ENCODE results near the gene CLEC4G.

CLEC4G gene

GRCh38 chr19:7690779-7691258, 41.1 kb downstream of the CLEC4G start:
- no peak for TF ChIP-seq EZH2phosphoT487 (IDR thresholded peaks at IDR 0.05; ENCODE audit: low read depth)
- TF ChIP-seq, protein P1, sequence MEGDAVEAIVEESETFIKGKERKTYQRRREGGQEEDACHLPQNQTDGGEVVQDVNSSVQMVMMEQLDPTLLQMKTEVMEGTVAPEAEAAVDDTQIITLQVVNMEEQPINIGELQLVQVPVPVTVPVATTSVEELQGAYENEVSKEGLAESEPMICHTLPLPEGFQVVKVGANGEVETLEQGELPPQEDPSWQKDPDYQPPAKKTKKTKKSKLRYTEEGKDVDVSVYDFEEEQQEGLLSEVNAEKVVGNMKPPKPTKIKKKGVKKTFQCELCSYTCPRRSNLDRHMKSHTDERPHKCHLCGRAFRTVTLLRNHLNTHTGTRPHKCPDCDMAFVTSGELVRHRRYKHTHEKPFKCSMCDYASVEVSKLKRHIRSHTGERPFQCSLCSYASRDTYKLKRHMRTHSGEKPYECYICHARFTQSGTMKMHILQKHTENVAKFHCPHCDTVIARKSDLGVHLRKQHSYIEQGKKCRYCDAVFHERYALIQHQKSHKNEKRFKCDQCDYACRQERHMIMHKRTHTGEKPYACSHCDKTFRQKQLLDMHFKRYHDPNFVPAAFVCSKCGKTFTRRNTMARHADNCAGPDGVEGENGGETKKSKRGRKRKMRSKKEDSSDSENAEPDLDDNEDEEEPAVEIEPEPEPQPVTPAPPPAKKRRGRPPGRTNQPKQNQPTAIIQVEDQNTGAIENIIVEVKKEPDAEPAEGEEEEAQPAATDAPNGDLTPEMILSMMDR (IDR thresholded peaks at IDR 0.05; ENCODE audit: low read depth, low read length): no peak
- H3K27me3 ChIP-seq (ENCODE audit: low read depth, low read length): peaks cover 15% of the 10 kb centered on the region; the same call in 1 of the 2 replicates

GRCh38 chr19:7689165-7689564, 42.7 kb downstream of the CLEC4G start:
- no peaks in the 10 kb centered on the region for H3K9me3 ChIP-seq (ENCODE audit: insufficient read depth, low read length)
- no peak overlapping the region for H3K9ac ChIP-seq (ENCODE audit: low read length)
- H3K36me3 ChIP-seq (replicated peaks; ENCODE audit: low read depth, low read length): no peaks in the 10 kb centered on the region
- H3K4me3 ChIP-seq (ENCODE audit: low read length): no peak overlapping the region
- H2AFZ ChIP-seq (ENCODE audit: low read depth, low read length): no peak overlapping the region
- no peaks in the 10 kb centered on the region for H4K20me1 ChIP-seq (ENCODE audit: insufficient read depth, low read length)
- peaks cover 2% of the 10 kb centered on the region for H3K4me1 ChIP-seq (ENCODE audit: low read length)
- H3K79me2 ChIP-seq (ENCODE audit: low read length): no peaks in the 10 kb centered on the region
- H3K4me2 ChIP-seq (ENCODE audit: low read length): no peak overlapping the region
- TF ChIP-seq, protein P1 (IDR thresholded peaks at IDR 0.05; ENCODE audit: low read depth, low read length): no peak
- no peak for TF ChIP-seq EZH2phosphoT487 (IDR thresholded peaks at IDR 0.05; ENCODE audit: low read depth)
- no peak overlapping the region for H3K27ac ChIP-seq (ENCODE audit: low read length)
- H3K27me3 ChIP-seq (ENCODE audit: low read depth, low read length): peaks cover 15% of the 10 kb centered on the region; the same call in 1 of the 2 replicates

More at GRCh38 chr19:7690779-7691258, 41.1 kb downstream of the CLEC4G start:
- Histone ChIP-seq H3K4me1 (ENCODE audit: low read length) (peaks cover 13% of the 10 kb centered on the region), H3K9me3 (ENCODE audit: insufficient read depth, low read length) (no peaks in the 10 kb centered on the region), H3K79me2 (ENCODE audit: low read length) (no peaks in the 10 kb centered on the region), H3K9ac (ENCODE audit: low read length) (no peak overlapping the region), H3K27ac (ENCODE audit: low read length) (no peak overlapping the region), H2AFZ (ENCODE audit: low read depth, low read length) (no peak overlapping the region), H4K20me1 (ENCODE audit: insufficient read depth, low read length) (no peaks in the 10 kb centered on the region), H3K36me3 (replicated peaks; ENCODE audit: low read depth, low read length) (no peaks in the 10 kb centered on the region), H3K4me2 (ENCODE audit: low read length) (no peak overlapping the region), H3K4me3 (ENCODE audit: low read length) (no peak overlapping the region)

GRCh38 chr19:7687177-7687576, 44.7 kb downstream of the CLEC4G start:
- H3K36me3 ChIP-seq (replicated peaks; ENCODE audit: low read depth, low read length): peaks cover 11% of the 10 kb centered on the region
- no peak overlapping the region for H3K4me2 ChIP-seq (ENCODE audit: low read length)
- no peak overlapping the region for H3K27ac ChIP-seq (ENCODE audit: low read length)
- H4K20me1 ChIP-seq (ENCODE audit: insufficient read depth, low read length): no peaks in the 10 kb centered on the region
- no peaks in the 10 kb centered on the region for H3K4me1 ChIP-seq (ENCODE audit: low read length)
- no peak overlapping the region for H3K9ac ChIP-seq (ENCODE audit: low read length)
- H3K9me3 ChIP-seq (ENCODE audit: insufficient read depth, low read length): no peaks in the 10 kb centered on the region
- peaks cover under 1% of the 10 kb centered on the region; the same call in 1 of the 2 replicates for H3K79me2 ChIP-seq (ENCODE audit: low read length)
- no peak for TF ChIP-seq EZH2phosphoT487 (IDR thresholded peaks at IDR 0.05; ENCODE audit: low read depth)
- TF ChIP-seq, protein P1 (IDR thresholded peaks at IDR 0.05; ENCODE audit: low read depth, low read length): no peak
- no peak overlapping the region for H2AFZ ChIP-seq (ENCODE audit: low read depth, low read length)
- no peak overlapping the region for H3K4me3 ChIP-seq (ENCODE audit: low read length)
- 0 out of 2 replicates have a peak, but pooled peaks cover 6% of the 10 kb centered on the region for H3K27me3 ChIP-seq (ENCODE audit: low read depth, low read length)

DNA sequence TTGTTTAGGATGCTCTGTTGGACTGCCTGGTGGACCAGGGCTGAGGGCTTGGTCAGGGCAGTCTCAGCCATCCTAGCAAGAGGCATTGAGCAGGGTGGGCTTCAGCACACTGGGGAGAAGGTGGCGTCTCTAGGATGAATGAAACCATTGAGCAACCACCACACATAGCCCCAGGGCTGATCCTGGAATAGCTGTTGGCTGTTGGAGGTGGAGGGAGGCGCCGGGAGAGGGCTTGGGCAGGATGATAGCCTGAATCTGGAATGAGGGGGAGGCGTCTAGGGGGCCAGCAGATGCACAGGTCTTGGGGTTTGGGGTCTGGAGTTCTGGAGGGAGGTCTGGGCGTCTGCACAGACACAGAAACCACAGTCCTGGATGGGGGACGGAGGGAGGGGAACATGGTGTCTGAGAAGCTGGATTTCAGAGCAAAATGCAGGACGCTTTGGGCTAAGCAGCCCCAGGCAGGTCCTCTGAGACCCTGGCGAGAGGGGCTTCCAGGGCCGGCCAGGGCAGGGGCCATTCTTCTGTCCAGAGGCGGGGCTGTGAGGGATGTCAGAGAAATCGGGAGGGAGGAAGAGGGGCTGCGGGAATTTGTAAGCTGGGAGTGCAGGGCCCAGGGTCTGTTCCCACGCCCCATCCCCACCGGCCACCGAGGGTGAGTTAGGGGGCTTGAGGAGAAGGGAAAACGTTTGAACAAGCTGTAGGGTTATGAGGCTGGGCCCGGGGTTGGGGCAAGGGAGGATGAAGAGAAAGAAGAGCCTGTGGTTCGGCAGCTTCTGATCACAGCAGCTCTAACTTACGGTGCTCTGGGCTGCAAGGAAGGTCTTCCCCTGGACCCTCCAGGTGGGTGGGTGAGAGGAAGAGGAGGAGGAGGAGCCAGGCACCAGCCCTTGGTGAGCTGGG, 46.1 kb downstream of the CLEC4G start:
- H3K27ac ChIP-seq (ENCODE audit: low read length): no peak overlapping the region
- peaks cover 14% of the 10 kb centered on the region for H3K79me2 ChIP-seq (ENCODE audit: low read length)
- peaks cover 13% of the 10 kb centered on the region for H3K36me3 ChIP-seq (replicated peaks; ENCODE audit: low read depth, low read length)
- H3K4me3 ChIP-seq (ENCODE audit: low read length): no peak overlapping the region
- H3K27me3 ChIP-seq (ENCODE audit: low read depth, low read length): no peaks in the 10 kb centered on the region
- H2AFZ ChIP-seq (ENCODE audit: low read depth, low read length): no peak overlapping the region
- no peaks in the 10 kb centered on the region for H3K9me3 ChIP-seq (ENCODE audit: insufficient read depth, low read length)
- H3K4me2 ChIP-seq (ENCODE audit: low read length): no peak overlapping the region
- TF ChIP-seq, protein P1 (IDR thresholded peaks at IDR 0.05; ENCODE audit: low read depth, low read length): no peak
- no peak for TF ChIP-seq EZH2phosphoT487 (IDR thresholded peaks at IDR 0.05; ENCODE audit: low read depth)
- no peaks in the 10 kb centered on the region for H4K20me1 ChIP-seq (ENCODE audit: insufficient read depth, low read length)
- peaks cover 8% of the 10 kb centered on the region for H3K4me1 ChIP-seq (ENCODE audit: low read length)
- no peak overlapping the region for H3K9ac ChIP-seq (ENCODE audit: low read length)

Measured in OCI-LY3 (cell line).